Measurements from ENCODE around the gene ASB5.

DNA sequence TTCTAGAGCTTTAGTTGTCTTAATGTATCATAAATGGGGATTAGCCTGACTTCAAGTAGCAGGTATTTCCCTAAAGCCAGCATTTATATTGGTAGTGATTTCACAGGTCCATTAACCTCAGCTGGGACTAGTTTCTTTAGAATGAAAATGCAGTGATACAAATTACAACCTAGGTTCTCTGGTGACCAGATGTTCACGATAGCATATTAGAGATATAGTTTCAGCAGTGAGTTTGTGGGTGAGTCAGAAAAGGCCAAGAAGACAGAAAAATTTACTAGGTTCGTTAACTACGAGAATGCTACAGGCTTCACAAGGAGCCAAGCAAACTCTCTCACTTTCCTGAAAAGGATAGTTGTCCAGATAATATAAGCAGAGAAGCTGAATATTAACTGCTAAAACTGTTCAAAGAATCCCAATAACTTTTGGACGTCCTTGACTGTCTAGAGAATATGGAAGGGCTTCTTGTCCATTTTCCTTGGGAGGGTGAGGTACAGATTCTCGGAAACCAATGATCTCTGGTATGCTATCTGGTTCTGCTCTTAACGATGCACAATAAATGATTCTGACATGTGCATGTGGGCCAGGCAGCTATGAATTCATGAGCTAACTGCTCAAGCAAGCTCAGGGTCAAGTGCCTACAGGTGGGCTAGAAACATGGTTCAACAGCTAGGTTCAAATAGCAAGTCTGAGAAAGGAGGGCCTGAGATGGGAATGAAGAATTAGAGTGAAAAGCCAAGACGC, 44.7 kb upstream of the ASB5 start:
- TF ChIP-seq, protein P1, sequence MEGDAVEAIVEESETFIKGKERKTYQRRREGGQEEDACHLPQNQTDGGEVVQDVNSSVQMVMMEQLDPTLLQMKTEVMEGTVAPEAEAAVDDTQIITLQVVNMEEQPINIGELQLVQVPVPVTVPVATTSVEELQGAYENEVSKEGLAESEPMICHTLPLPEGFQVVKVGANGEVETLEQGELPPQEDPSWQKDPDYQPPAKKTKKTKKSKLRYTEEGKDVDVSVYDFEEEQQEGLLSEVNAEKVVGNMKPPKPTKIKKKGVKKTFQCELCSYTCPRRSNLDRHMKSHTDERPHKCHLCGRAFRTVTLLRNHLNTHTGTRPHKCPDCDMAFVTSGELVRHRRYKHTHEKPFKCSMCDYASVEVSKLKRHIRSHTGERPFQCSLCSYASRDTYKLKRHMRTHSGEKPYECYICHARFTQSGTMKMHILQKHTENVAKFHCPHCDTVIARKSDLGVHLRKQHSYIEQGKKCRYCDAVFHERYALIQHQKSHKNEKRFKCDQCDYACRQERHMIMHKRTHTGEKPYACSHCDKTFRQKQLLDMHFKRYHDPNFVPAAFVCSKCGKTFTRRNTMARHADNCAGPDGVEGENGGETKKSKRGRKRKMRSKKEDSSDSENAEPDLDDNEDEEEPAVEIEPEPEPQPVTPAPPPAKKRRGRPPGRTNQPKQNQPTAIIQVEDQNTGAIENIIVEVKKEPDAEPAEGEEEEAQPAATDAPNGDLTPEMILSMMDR (IDR thresholded peaks at IDR 0.05) = no peak
- no peak for TF ChIP-seq POLR2A (IDR thresholded peaks at IDR 0.05)

All from Peyer's patch (tissue), 4 donors.